Measurements from ENCODE around the gene ADPRS. TPM values are rescaled to one million over a fixed set of nuclear protein-coding genes. Genes with fewer than 3 reads are reported as not detected.

Gene ADPRS
- total RNA-seq, 1 donor from 2014 or later, result 28.1 TPM

DNA sequence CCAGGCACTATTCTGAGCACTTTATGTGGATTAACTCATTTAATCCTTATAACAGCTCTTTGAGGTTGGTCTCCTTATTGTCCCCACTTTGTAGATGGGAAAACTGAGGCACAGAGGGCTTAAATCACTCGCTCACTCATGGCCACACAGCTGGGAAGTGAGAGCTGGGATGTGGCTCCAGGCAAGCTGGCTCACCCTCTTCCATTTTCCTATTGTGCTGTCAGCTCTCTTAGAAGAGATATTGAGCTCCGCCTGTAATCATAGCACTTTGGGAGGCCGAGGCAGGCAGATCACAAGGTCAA lies 40.2 kb downstream of the ADPRS start:
- Mint-ChIP-seq H3K4me3 (no peak overlapping the region), H3K27ac (no peak overlapping the region), H3K36me3 (peaks cover 2% of the 10 kb centered on the region), H3K9me3 (peaks cover 2% of the 10 kb centered on the region), H3K27me3 (ENCODE audit: insufficient read depth, low read depth) (peaks cover 20% of the 10 kb centered on the region), H3K4me1 (peaks cover 15% of the 10 kb centered on the region)
- Histone ChIP-seq H3K36me3 (no peaks in the 10 kb centered on the region), H3K4me2 (no peak overlapping the region), H3K27ac (no peak overlapping the region), H3K9me3 (ENCODE audit: low read depth) (no peaks in the 10 kb centered on the region), H4K20me1 (ENCODE audit: low read depth) (peaks cover 14% of the 10 kb centered on the region), H3K4me3 (no peak overlapping the region), H3K4me1 (peaks cover 3% of the 10 kb centered on the region), H3K27me3 (peaks cover 31% of the 10 kb centered on the region), H2AFZ (replicated peaks) (no peak overlapping the region), H3K9ac (no peak overlapping the region), H3F3A (ENCODE audit: low read depth) (no peaks in the 10 kb centered on the region), H3K79me2 (ENCODE audit: low read depth) (no peaks in the 10 kb centered on the region)
- TF ChIP-seq, protein P1, sequence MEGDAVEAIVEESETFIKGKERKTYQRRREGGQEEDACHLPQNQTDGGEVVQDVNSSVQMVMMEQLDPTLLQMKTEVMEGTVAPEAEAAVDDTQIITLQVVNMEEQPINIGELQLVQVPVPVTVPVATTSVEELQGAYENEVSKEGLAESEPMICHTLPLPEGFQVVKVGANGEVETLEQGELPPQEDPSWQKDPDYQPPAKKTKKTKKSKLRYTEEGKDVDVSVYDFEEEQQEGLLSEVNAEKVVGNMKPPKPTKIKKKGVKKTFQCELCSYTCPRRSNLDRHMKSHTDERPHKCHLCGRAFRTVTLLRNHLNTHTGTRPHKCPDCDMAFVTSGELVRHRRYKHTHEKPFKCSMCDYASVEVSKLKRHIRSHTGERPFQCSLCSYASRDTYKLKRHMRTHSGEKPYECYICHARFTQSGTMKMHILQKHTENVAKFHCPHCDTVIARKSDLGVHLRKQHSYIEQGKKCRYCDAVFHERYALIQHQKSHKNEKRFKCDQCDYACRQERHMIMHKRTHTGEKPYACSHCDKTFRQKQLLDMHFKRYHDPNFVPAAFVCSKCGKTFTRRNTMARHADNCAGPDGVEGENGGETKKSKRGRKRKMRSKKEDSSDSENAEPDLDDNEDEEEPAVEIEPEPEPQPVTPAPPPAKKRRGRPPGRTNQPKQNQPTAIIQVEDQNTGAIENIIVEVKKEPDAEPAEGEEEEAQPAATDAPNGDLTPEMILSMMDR (IDR thresholded peaks at IDR 0.05), result no peak
- TF ChIP-seq EZH2 (IDR thresholded peaks at IDR 0.05), result no peak
- TF ChIP-seq EZH2phosphoT487 (IDR thresholded peaks at IDR 0.05), result no peak
- no peak for DNase-seq (ENCODE audit: low spot score)

DNA sequence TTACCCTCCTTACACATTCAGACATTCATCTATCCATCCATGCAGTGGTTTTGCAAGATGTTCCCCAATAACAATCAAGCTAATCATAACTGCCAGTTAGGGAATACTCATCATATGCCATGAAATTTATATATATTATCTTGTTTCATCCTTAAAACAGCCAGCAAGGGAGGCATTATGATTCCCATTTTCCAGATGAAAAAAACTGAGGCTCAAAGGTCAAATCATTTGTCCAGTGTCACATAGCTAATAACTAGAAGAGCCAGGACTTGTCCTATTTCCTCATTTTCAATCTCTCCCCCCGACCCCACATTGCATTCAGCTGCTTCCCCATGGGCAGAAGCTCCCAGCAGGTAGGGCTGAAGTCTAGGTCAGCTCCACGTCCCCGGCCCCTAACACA lies 43.3 kb downstream of the ADPRS start:
- Mint-ChIP-seq H3K4me1 (peaks cover 7% of the 10 kb centered on the region), H3K4me3 (no peak overlapping the region), H3K36me3 (no peaks in the 10 kb centered on the region), H3K27ac (no peak overlapping the region), H3K27me3 (ENCODE audit: insufficient read depth, low read depth) (peaks cover 4% of the 10 kb centered on the region), H3K9me3 (no peaks in the 10 kb centered on the region)
- Histone ChIP-seq H2AFZ (replicated peaks) (no peak overlapping the region), H3K4me3 (no peak overlapping the region), H4K20me1 (ENCODE audit: low read depth) (no peaks in the 10 kb centered on the region), H3K27ac (no peak overlapping the region), H3K4me2 (no peak overlapping the region), H3K4me1 (no peaks in the 10 kb centered on the region), H3K27me3 (no peaks in the 10 kb centered on the region), H3K79me2 (ENCODE audit: low read depth) (no peaks in the 10 kb centered on the region), H3K36me3 (no peaks in the 10 kb centered on the region), H3F3A (ENCODE audit: low read depth) (no peaks in the 10 kb centered on the region), H3K9me3 (ENCODE audit: low read depth) (no peaks in the 10 kb centered on the region), H3K9ac (no peak overlapping the region)
- DNase-seq (ENCODE audit: low spot score), result no peak
- TF ChIP-seq EZH2phosphoT487 (IDR thresholded peaks at IDR 0.05), result no peak
- TF ChIP-seq, protein P1 (IDR thresholded peaks at IDR 0.05), result no peak
- no peak for TF ChIP-seq EZH2 (IDR thresholded peaks at IDR 0.05)

DNA sequence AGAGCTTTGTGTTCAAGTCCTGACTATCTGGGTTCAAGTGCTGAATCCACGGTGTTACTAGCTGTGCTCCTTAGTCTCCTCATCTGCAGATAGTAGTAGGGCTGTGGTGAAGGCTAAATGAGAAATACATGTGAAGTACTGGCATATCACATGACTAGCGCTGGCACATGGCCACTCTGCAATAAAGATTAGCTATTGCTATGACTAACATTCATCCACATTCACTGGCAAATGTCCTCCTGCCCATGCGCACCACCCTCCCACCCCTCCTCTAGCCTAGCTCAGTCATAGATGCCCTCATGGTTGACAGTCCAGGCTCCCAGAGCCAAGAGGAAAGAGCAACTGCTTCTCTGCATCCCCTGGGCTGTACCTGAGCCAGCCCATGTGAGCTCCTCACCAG lies 44.8 kb downstream of the ADPRS start:
- no peaks in the 10 kb centered on the region for H3K27me3 ChIP-seq
- H2AFZ ChIP-seq (replicated peaks), result no peak overlapping the region
- Mint-ChIP-seq H3K27me3 (ENCODE audit: insufficient read depth, low read depth) (peaks cover 4% of the 10 kb centered on the region), H3K9me3 (no peaks in the 10 kb centered on the region), H3K4me1 (peaks cover 7% of the 10 kb centered on the region), H3K27ac (no peak overlapping the region), H3K4me3 (no peak overlapping the region), H3K36me3 (peaks cover 4% of the 10 kb centered on the region)
- H3K4me2 ChIP-seq, result no peak overlapping the region
- H3K9ac ChIP-seq, result no peak overlapping the region
- no peaks in the 10 kb centered on the region for H4K20me1 ChIP-seq (ENCODE audit: low read depth)
- no peaks in the 10 kb centered on the region for H3F3A ChIP-seq (ENCODE audit: low read depth)
- no peaks in the 10 kb centered on the region for H3K36me3 ChIP-seq
- no peak overlapping the region for H3K4me3 ChIP-seq
- DNase-seq (ENCODE audit: low spot score), result no peak
- TF ChIP-seq EZH2phosphoT487 (IDR thresholded peaks at IDR 0.05) (no peak), EZH2 (IDR thresholded peaks at IDR 0.05) (no peak)
- TF ChIP-seq, protein P1 (IDR thresholded peaks at IDR 0.05), result no peak
- no peaks in the 10 kb centered on the region for H3K9me3 ChIP-seq (ENCODE audit: low read depth)
- H3K27ac ChIP-seq, result no peak overlapping the region
- H3K79me2 ChIP-seq (ENCODE audit: low read depth), result no peaks in the 10 kb centered on the region
- H3K4me1 ChIP-seq, result no peaks in the 10 kb centered on the region

DNA sequence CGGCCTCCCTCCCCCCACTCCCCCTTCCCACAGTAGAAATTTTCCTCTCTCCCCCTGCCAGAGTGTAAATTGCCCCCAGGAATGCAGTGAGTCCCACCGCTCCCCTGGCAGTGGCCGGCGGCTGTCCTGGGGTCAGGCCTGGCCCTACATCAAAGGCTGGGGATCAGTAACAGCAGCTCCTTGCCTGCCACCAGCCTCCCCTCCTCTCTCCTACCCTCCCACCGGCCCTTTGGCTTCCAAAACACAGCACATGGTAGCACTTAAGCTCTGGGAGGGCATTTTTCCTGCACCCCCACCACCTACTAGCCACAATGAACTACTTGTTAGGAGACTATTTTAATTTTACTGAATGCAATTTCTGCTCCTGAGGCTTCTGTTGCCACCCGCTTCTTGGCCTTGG lies 45.3 kb downstream of the ADPRS start:
- Mint-ChIP-seq H3K4me3 (no peak overlapping the region), H3K4me1 (peaks cover 7% of the 10 kb centered on the region), H3K27ac (peak overlapping the region; percentile 32), H3K9me3 (no peaks in the 10 kb centered on the region), H3K27me3 (ENCODE audit: insufficient read depth, low read depth) (peaks cover 2% of the 10 kb centered on the region), H3K36me3 (peaks cover 4% of the 10 kb centered on the region)
- TF ChIP-seq EZH2 (IDR thresholded peaks at IDR 0.05), result no peak
- TF ChIP-seq, protein P1 (IDR thresholded peaks at IDR 0.05), result no peak
- no peak for TF ChIP-seq EZH2phosphoT487 (IDR thresholded peaks at IDR 0.05)
- H3K79me2 ChIP-seq (ENCODE audit: low read depth), result no peaks in the 10 kb centered on the region
- no peaks in the 10 kb centered on the region for H3K4me1 ChIP-seq
- DNase-seq (ENCODE audit: low spot score), result no peak
- H3K4me2 ChIP-seq, result no peak overlapping the region
- no peak overlapping the region for H3K27ac ChIP-seq
- no peak overlapping the region for H2AFZ ChIP-seq (replicated peaks)
- no peak overlapping the region for H3K9ac ChIP-seq
- no peaks in the 10 kb centered on the region for H3F3A ChIP-seq (ENCODE audit: low read depth)
- no peaks in the 10 kb centered on the region for H3K27me3 ChIP-seq
- H3K9me3 ChIP-seq (ENCODE audit: low read depth), result no peaks in the 10 kb centered on the region
- no peak overlapping the region for H3K4me3 ChIP-seq
- H4K20me1 ChIP-seq (ENCODE audit: low read depth), result no peaks in the 10 kb centered on the region
- H3K36me3 ChIP-seq, result no peaks in the 10 kb centered on the region
